GM18873 (cell line): ENCODE results near the gene VIM.

Experiments used
- ATAC-seq: cut with Tn5 transposase; IDR thresholded peaks from one replicate; pipeline ENCODE4 v1.9.1; 2021; ENCODE audit warnings: mild to moderate bottlenecking, moderate library complexity, moderate number of reproducible peaks; ENCODE audit not compliant: unreplicated experiment, low FRiP score

VIM gene

DNA sequence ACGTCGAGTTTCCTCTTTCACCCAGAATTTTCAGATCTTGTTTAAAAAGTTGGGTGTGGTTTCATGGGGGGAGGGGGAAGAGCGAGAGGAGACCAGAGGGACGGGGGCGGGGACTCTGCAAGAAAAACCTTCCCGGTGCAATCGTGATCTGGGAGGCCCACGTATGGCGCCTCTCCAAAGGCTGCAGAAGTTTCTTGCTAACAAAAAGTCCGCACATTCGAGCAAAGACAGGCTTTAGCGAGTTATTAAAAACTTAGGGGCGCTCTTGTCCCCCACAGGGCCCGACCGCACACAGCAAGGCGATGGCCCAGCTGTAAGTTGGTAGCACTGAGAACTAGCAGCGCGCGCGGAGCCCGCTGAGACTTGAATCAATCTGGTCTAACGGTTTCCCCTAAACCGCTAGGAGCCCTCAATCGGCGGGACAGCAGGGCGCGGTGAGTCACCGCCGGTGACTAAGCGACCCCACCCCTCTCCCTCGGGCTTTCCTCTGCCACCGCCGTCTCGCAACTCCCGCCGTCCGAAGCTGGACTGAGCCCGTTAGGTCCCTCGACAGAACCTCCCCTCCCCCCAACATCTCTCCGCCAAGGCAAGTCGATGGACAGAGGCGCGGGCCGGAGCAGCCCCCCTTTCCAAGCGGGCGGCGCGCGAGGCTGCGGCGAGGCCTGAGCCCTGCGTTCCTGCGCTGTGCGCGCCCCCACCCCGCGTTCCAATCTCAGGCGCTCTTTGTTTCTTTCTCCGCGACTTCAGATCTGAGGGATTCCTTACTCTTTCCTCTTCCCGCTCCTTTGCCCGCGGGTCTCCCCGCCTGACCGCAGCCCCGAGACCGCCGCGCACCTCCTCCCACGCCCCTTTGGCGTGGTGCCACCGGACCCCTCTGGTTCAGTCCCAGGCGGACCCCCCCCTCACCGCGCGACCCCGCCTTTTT is at the start of gene VIM:
Gene VIM, plus strand, starts transcription at position 151 of the 925 bp plus-strand sequence. CDS start 1,182 bp downstream, outside the sequence.
- peak; percentile 35 for ATAC-seq

DNA sequence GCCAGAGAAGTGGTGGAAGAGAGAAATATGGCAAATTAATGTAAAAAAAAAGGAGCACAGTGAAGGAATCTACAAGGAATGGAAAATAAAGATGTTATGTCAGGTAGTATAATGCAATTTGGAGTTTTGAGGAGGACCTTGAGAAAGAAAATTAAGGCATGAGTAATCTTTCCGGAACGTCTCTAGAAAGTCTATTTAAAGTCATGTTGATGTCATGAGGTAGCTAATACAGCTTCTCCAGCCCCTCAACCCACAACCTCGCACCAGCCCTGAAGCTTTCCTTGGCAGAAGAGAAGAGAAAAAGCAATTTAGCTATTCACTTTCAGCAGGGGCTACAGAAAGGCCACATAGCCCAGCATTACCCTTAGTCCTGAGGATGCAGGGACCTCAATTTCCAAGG is 49.0 kb upstream of the VIM start:
- no peak for ATAC-seq

DNA sequence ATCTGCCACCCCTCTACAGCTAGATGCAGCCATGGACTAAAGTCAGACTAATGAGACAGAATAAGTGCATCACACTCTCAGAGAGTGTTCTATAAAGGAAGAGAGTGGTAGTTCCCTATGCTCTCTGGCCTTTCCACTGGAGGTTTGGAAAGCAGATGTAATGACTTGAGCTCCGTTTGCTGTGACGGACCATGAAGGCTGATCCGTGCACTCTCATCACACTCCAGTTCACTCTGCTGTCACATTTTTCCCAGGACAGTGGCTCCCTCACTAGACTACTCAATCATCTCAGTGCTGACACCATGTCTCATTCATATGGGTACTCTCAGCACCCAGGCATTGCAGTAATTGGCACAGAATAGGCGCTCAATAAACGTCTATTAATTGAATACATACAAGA is 46.9 kb upstream of the VIM start:
- no peak for ATAC-seq

DNA sequence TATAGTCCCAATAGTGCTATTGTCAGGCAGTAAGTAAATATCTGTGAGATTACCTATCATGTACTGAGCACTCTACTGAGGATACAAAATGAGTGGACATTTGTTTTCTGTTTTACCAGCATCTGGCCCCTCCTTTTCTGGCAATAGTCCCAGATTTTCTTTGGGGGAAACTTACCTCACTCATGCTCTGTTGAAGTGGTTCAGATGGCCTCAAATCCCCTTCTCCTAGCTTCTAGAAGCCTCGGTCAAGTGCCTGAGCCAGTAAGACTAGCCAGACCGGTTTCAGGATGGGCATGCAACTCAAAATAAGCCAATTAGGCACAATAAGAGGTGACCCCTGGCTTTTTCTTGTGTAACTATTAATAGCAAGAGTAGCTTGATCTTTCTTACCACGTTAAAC is 46.3 kb upstream of the VIM start:
- ATAC-seq: no peak

DNA sequence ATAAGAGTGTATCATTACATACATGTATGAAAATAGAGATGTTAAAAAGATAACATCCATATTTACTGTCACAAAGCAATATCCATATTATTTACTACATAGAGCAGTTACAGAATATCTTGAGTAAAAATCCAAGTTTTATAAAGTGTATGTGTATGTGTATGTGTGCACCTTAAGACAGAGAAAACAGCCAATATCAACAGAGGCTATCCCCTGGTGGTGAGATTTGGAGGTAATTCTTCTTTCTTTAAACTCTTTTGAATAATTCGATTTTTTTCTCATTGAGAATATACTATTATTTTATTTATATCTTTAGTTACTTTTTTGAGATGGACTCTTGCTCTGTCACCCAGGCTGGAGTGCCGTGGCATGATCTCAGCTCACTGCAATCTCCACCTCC is 44.9 kb upstream of the VIM start:
- ATAC-seq: no peak

DNA sequence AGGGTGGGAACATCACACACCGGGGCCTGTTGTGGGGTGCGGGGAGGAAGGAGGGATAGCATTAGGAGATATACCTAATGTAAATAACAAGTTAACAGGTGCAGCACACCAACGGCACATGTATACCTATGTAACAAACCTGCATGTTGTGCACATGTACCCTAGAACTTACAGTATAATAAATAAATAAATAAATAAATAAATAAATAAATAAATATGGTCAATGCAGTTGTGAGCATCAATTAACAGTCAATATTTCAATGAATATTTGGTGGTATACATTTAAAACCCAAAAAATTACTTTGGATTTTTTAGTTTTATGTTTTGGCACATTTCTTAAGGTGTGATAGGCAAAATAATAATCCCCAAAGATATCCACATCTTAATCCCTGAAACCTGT is 42.2 kb upstream of the VIM start:
- no peak for ATAC-seq

DNA sequence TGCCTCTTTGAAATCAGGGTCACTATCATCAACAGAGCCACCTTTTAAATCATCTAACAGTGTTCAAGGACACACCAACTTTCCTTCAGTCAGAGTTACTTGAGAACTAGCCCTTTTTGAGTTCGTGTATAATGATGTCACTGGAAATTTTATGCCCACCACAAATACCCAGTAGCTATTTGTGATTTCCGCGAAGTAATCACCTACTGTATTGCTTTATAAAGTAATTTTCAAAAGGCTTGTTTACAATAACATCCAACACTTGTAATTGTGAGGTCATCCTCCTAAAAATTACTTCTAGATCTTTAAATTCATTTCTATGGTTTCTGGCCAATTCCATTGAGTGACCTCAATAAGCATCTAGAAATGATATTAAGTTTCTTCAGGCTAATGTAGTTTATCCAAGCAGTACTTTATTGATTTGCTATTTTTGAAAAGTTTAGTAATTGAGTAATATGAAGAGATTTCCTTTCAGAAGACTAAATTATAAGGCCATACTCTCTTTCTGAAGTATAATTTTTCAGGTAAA is 39.3 kb upstream of the VIM start:
- ATAC-seq: no peak

DNA sequence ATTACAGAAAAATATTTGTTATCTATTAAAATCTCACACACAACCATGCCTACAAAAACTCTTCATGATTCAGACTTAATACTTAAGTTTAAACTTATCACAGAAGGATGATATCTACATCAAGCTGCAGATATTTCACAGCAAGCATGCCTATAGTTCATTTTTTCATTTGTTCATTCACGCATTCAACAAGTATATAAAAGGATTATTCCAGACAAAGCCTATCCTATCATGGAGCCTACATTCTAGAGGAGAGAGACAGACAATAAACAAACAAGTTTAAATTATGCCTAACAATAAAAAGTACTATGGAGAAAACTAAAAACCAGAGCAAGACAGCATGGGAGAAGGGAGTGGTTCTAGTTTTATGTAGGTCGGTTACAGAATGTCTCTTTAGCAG is 37.4 kb upstream of the VIM start:
- ATAC-seq: no peak

DNA sequence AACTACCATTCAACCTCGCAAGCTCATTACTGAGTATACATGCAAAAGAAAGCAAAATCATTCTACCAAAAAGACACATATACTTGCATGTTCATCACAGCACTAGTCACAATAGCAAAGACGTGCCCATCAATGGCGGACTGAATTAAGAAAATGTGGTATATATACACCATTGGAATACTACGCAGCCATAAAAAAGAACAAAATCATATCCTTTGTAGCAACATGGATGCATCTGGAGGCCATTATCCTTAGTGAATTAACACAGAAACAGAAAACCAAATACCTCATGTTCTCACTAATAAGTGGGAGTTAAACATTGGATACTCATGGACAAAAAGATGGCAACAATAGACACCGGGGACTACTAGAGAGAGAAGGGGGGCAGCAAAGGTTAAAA is 33.0 kb upstream of the VIM start:
- no peak for ATAC-seq

DNA sequence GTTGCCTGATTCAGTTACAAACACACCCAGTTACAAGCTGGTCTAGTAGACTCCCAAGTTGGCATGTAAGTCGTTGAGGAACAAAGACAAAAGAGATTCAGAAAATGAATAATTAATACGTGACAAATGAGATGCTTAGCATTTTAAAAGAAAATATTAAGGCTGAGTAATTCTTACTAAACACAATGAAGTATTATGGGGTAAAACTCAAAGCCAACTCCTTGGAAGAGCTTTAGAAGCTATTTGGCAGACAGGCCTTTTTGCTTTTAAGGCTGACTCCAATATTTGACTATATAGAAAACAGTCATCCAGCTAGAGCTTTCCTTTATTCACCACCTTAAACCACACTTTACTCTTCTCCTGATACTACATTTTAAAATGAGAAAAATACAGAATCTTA is 32.0 kb upstream of the VIM start:
- ATAC-seq: no peak

DNA sequence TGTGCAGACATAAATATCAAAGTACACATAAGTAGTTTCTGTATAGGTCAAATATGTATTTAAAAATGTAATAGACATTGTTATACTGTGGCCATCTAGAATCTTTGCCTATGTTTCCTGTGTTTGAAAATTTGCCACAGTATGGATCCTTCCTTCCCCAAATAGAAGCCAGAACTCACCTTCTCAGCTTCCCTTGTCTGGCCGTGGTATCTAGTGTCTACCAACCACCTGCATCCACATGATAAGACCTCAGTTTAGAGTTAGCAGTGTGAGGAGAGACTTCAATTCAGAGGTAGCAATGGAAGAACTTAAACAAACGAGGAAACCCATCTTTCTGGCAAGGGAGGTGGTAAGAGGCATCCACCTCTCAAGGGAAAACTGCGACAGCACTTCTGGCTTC is 31.5 kb upstream of the VIM start:
- ATAC-seq: no peak

DNA sequence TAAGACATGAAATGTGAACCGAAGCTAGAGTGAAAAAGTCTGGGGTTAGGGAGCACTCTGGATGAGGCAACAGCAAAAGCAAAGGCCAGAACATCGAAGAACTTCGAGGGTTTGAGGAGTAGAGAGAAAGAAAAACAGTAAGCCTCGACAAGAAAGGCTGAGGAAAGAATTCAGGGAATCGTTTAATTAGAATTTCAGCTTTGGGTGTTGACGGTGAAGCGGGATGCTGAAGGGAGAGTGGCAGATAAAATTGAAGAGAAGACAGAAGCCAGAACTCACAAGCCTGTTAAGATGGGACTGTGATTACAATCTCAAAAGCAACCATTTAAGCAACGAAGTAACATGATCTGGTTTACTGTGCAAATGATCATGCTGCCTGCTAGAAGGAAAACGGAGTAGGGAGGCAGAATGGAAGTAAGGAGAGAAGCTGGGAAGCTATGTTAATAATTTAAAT is 28.7 kb upstream of the VIM start:
- no peak for ATAC-seq

DNA sequence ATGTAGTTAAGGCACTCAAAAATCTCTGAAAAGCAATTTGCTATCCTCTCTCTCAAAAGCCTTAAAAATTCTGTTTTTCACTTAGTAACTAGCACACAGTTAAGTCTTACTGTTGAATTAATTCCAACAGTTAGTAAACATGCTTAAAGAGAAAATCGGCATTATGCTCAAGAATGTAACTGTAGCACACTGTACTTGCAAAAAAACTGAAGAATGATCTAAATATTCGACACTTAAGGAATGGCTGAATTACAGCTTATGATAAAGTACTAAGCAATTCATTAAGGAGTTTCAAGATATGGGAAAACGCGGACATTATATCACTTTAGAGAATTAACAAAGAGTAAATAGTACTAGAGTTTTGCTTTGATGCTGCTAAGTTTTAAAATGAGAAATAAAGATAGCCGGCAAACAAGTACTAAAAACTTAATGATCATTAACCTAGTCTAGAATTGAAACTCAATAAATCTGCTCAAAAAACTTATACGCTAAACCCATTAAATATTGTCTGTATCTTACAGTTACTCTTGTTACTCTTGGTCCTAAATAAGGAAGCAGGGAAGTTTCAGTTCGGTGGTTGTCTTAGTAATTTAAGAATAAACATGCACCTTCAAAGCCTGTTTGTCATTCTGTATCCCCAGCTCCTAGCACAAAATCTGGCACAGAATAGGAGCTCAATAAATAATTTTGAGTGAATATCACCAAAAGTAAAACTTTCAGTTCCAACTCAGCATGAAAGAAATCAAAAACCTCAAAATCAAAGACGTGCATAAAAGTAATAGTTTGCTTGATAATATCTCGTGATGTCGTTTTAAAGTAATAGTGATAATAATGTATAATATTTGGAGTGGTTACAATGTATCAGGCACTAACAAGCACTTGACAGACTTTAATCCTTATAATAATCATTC is 27.8 kb upstream of the VIM start:
- ATAC-seq: no peak

DNA sequence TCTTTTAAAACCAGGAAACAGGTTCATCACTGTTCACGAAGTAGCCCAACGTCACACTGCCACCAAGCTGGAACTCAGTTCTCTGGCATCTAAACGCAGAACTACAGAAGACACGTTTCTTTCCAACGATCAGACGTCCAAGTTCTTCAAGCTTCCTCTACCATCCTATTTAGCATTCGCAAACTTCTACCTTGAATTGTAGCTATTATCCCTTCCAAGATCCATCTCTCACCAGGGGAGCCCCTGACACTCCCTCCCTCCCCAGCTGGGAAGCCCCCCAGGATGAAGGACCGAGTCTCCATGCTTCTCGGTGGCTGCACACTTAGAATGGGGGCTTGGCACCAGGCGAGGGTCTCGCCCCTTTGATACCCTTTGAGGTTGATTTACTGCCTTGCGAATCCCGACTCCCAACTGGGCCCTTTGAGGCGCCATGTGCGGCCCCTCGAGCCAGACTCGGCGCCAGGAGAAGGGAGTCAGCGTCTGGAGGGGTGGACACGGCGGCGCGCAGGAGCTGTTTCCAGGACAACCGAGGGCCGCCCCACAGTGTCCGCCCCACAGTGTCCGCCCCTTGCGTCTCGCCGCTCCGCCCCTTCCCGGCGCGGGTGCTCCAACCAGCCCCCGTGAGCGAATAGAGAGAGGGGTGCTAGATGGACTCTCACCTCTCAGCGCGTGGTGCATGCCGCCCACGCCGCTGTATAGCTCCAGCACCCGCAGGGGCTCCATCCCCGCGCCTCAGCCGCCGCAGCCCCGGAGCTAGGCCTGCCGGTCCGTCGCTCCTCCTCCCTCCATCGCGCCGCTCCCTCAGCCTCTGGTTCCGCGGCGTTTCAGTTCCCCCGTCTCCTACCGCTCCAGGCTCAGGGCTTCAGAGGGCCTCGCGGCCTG is 26.9 kb upstream of the VIM start, which contains the start of gene TRDMT1:
Gene TRDMT1, minus strand, starts transcription at position 761 of the 882 bp plus-strand sequence. Its CDS starts 38 bp downstream, at position 723.
- peak; percentile 86 for ATAC-seq

DNA sequence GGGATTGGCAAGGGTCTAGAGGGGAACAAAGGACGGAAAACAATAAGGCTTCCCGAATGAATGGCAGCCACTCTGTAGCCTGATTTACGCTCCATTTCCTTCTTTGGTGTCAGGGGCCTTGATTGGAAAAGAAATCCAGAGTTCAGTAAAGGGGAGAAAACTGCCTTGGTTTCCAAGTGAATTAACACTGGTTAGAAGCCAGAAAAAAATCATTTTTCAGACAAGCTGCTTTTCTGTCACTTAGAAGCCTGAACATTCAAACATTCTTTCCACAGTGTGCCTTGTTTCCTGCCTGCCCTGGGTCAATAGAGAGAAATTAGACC is 26.3 kb upstream of the VIM start:
- no peak for ATAC-seq

DNA sequence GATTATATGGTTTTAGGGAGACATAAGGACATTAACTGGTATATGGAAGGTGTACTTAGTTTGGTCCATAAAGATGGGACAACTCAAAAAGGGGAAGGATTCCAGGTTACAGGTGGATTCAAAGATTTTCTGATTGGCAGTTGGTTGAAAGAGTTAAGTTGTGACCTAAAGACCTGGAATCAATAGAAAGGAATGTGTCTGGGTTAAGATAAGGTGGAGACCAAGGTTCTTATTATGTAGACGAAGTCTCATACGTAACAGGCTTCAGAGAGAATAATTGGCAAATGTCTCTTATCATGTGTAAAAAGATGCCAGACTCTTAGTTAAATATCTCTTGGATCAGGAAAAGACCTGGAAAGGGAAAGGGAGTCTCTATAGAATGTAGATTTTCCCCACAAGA is 25.5 kb upstream of the VIM start:
- ATAC-seq: no peak

DNA sequence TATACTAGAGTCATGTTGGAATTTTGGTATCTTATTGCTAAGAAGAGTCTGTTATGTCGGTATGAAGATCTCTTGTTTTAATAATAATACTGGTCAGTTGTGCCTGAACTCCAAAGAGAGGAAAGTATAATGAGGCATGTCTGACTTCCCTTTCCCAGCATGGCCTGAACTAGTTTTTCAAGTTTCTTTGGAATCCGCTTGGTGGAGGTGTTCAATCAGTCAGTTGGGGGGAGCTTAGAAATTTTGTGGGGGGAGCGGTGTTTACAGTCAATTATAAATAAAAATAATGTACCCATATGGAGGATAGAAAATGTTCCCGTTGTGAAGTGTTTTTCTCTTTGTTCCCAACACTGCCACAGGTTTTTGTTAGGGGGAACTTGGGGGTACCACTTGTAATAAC is 25.0 kb upstream of the VIM start:
- ATAC-seq: no peak

DNA sequence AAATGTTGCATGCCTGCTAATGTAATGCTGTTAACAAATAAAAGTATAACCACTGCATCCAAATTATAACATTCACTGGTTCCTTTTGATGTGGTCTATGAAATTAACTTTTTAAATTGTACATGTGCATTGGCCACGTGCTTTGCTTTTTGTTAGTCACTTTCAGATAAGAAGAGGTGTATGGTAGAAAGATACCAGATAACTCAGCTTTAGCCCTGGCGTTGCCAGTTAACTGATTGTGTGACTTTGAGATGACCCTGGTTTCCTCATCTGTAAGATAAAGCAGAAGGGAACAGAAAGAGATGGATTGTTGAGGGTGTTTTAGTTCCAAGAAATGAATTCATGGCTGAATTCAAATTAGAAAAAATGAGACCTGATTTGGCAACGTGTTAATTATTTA is 24.6 kb upstream of the VIM start:
- no peak for ATAC-seq

DNA sequence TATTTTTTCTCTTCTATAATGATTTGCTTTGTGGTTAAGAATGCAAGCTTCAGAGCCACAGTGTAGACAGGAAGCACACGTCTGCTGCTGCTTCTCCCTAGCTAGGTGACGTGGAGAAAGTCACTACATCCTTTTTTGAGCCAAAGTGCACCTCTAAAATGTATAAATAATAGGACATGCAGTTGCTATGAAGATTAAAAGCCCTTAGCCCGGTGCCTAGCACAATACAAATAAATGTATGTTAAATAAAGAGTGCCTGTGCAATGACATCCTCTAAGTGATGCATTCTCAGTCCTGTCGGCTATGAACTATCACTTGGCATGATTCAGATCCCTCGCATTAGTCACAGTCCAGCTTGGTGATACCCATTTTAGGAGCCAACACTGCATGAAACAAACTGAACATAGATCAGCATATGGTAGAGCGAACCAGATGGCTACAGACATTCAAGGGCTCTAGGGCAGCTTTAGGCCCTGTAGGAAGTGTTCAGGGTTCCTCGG is 21.8 kb upstream of the VIM start:
- peak; percentile 70 for ATAC-seq

DNA sequence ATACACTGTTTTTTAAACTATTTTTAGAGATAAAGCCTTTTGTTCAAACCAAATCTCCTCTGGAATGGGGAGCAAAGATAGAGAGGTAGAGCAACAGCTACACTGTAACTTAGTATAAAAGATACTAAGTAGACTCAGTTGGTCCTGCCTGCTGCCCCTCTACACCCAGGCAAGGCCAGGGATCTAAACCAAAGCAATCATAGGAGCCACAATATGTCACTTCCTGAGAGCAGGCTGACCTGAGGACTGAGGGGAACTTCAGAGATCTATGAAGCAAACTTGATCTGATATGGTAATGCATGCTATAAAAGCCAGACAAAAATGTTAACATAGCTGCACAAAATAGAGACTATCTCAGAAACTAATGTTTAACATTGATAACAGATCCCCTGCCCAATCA is 19.6 kb upstream of the VIM start:
- ATAC-seq: no peak
